BLaER1 treated with 17β-estradiol and CSF1 and Interleukin-3, amounts not matched to agents 10 nM and 100 nM (cell line): ENCODE results near the gene CPNE7.

Source experiments
- H3K27ac ChIP-seq, 11 experiments: shearing (Covaris generic); formaldehyde crosslinking; 2 replicates each; pipeline ENCODE4 v1.8.1; 2022
- H3K27me3 ChIP-seq, 11 experiments: shearing (Covaris generic); formaldehyde crosslinking; 2 replicates each; pipeline ENCODE4 v1.8.1; 2022
- H3K36me3 ChIP-seq, 11 experiments: shearing (Covaris generic); formaldehyde crosslinking; 2 replicates each; pipeline ENCODE4 v1.8.1; 2022
- H3K4me1 ChIP-seq, 10 experiments: shearing (Covaris generic); formaldehyde crosslinking; 2 replicates each; pipeline ENCODE4 v1.8.1; 2022
- H3K4me2 ChIP-seq, 11 experiments: shearing (Covaris generic); formaldehyde crosslinking; 2 replicates each; pipeline ENCODE4 v1.8.1; 2022
- H3K4me3 ChIP-seq, 10 experiments: shearing (Covaris generic); formaldehyde crosslinking; 2 replicates each; pipeline ENCODE4 v1.8.1; 2022
- H3K9ac ChIP-seq, 11 experiments: shearing (Covaris generic); formaldehyde crosslinking; 2 replicates each; pipeline ENCODE4 v1.8.1; 2022
- H3K9me3 ChIP-seq, 11 experiments: shearing (Covaris generic); formaldehyde crosslinking; replicated peaks in 1 of 11; 2 replicates each; pipeline ENCODE4 v1.8.1; 2022
- H4K20me1 ChIP-seq, 11 experiments: shearing (Covaris generic); formaldehyde crosslinking; 2 replicates each; pipeline ENCODE4 v1.8.1; 2022
- Cebpa-rat ChIP-seq, 11 experiments: shearing (Covaris generic); IDR thresholded peaks; 2 replicates each; pipeline ENCODE4 v1.8.1; 2022

Gene CPNE7

DNA sequence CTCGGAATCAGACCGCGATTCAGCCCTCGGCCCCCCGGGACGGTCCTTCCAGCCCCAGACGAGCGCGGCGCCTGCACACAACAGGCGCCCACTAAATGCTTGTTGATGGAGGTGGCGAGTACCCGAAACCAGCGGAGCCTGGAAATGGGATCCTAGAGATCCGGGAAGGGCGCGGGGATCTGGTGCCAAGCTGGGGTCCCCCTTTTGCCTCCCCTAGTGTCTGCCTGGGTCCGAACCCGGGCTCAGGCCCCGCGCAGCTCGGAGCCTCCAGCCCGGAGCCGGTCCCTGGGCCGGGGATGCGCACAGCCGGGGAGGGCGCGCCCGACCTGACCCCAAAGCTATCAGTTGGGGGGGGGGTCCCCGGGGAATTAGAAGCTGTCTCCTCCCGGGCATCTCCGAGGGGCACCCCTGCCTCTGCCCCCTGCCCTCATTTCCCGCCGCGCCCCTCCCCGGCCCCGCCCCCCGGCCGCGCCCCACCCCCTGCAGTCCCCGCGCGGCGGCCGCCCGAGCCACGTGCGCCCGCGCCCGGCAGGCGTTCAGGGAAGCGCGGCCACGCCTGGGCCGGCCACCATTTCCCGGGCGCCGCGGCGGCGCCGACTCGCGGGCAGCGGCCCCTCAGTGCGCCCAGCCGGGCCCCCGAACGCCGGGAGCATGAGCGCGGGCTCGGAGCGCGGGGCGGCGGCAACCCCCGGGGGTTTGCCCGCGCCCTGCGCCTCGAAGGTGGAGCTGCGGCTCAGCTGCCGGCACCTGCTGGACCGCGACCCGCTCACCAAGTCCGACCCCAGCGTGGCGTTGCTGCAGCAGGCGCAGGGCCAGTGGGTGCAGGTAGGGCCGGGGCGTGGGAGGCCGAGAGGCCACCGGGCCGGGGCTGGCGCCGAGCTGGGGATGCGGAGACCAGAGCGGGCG, at the start of gene CPNE7:
CPNE7 (plus strand) TSS at position 512 of the 906 bp plus-strand sequence; CDS start at position 652, 140 bp downstream.
- TF ChIP-seq Cebpa-rat (IDR thresholded peaks at IDR 0.05), result no peak

GRCh38 chr16:89529097-89529496, 46.5 kb upstream of the CPNE7 start:
- Histone ChIP-seq H4K20me1 (peaks cover 3 to 27% (median 21%) of the 10 kb centered on the region in 11 experiments; a peak in 21 of 22 replicates), H3K4me3 (no peak overlapping the region), H3K27me3 (no peaks in the 10 kb centered on the region), H3K36me3 (peaks cover 87 to 98% (median 93%) of the 10 kb centered on the region in 11 experiments), H3K4me2 (no peak overlapping the region), H3K27ac (no peak overlapping the region), H3K9ac (no peak overlapping the region), H3K9me3 (no peaks in the 10 kb centered on the region), H3K4me1 (peaks cover 35 to 57% (median 44%) of the 10 kb centered on the region in 10 experiments)
- no peak for TF ChIP-seq Cebpa-rat (IDR thresholded peaks at IDR 0.05)

More for the DNA sequence above, at the start of gene CPNE7:
- peak within 1 kb of the TSS; percentile 71 to 86 (median 79) for H3K27ac ChIP-seq
- H4K20me1 ChIP-seq, result peaks cover 0 to 10% (median 0%) of the 10 kb centered on the region in 11 experiments; a peak in 4 of 22 replicates
- peaks cover 0 to 10% (median 6%) of the 10 kb centered on the region in 11 experiments; a peak in 7 of 22 replicates for H3K9me3 ChIP-seq
- H3K4me2 ChIP-seq, result peak within 1 kb of the TSS; percentile 86 to 99 (median 95)
- peaks cover 0 to 32% (median 24%) of the 10 kb centered on the region in 11 experiments; a peak in 20 of 22 replicates for H3K36me3 ChIP-seq
- peaks cover 38 to 57% (median 49%) of the 10 kb centered on the region in 10 experiments for H3K4me1 ChIP-seq
- peak within 1 kb of the TSS; percentile 72 to 89 (median 83) for H3K9ac ChIP-seq
- no peaks in the 10 kb centered on the region for H3K27me3 ChIP-seq
- H3K4me3 ChIP-seq, result peak within 1 kb of the TSS; percentile 67 to 78 (median 71)

GRCh38 chr16:89530401-89531381, 44.9 kb upstream of the CPNE7 start:
- H4K20me1 ChIP-seq, result peaks cover 0 to 14% (median 6%) of the 10 kb centered on the region in 11 experiments; a peak in 15 of 22 replicates
- TF ChIP-seq Cebpa-rat (IDR thresholded peaks at IDR 0.05), result no peak
- no peak overlapping the region for H3K4me3 ChIP-seq
- H3K4me1 ChIP-seq, result peaks cover 35 to 57% (median 43%) of the 10 kb centered on the region in 10 experiments
- H3K9me3 ChIP-seq, result no peaks in the 10 kb centered on the region
- H3K9ac ChIP-seq, result no peak overlapping the region
- H3K27ac ChIP-seq, result 0 out of 22 replicates have a peak overlapping the region, but pooled peaks of 2 of the 11 experiments have one; percentile 9 to 11
- H3K27me3 ChIP-seq, result no peaks in the 10 kb centered on the region
- H3K36me3 ChIP-seq, result peaks cover 80 to 92% (median 88%) of the 10 kb centered on the region in 11 experiments
- H3K4me2 ChIP-seq, result no peak overlapping the region; a peak in 1 of 22 replicates

- H3K36me3 ChIP-seq, result peaks cover 72 to 90% (median 84%) of the 10 kb centered on the region in 11 experiments
- H3K4me2 ChIP-seq, result peak overlapping the region in 6 of 11 experiments; percentile 9 to 92 (median 78); a peak in 5 of 22 replicates
These were observed 43.6 kb upstream of the CPNE7 start for GRCh38 chr16:89531821-89532526.

DNA sequence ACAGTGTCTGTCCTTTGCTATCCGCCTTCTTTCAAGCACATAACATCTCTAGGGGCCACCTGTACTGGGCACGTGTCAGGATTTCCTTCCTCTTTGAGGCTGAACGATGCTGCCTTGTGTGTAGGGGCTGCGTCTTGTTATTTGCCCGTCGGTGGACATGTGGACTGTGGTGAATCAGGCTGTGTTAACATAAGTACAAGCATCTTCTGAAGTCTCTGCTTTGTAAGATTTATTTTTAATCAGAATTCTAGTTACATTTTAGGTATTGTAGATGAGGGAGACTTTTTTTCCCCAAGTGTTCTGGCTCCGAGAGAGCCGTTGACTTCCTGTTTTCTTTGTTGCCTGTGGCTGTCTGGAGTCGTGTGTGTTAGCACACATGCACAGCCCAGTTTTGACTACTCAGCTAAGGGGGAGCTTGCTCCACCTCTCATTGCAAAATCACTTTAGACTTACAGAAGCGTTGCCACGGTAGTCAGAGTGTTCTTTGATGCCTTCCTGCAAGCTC, 41.3 kb upstream of the CPNE7 start:
- H3K4me2 ChIP-seq, result peak overlapping the region; percentile 62 to 92 (median 80)
- no peaks in the 10 kb centered on the region for H3K9me3 ChIP-seq
- peak overlapping the region; percentile 65 to 96 (median 92) for H3K27ac ChIP-seq
- peak overlapping the region in 6 of 10 experiments; percentile 4 to 24 (median 10); a peak in 6 of 20 replicates for H3K4me3 ChIP-seq
- peak; percentile 87 to 98 (median 96) for TF ChIP-seq Cebpa-rat (IDR thresholded peaks at IDR 0.05)
- H3K4me1 ChIP-seq, result peaks cover 35 to 64% (median 46%) of the 10 kb centered on the region in 10 experiments
- H3K36me3 ChIP-seq, result peaks cover 72 to 90% (median 84%) of the 10 kb centered on the region in 11 experiments
- peak overlapping the region; percentile 70 to 86 (median 80); a peak in 21 of 22 replicates for H3K9ac ChIP-seq
- peaks cover 0 to 23% (median 0%) of the 10 kb centered on the region in 11 experiments; a peak in 3 of 22 replicates for H4K20me1 ChIP-seq
- H3K27me3 ChIP-seq, result no peaks in the 10 kb centered on the region

More at GRCh38 chr16:89531821-89532526, 43.6 kb upstream of the CPNE7 start:
- Histone ChIP-seq H4K20me1 (peaks cover 0 to 10% (median 0%) of the 10 kb centered on the region in 11 experiments; a peak in 4 of 22 replicates), H3K4me1 (peaks cover 35 to 51% (median 45%) of the 10 kb centered on the region in 10 experiments), H3K27ac (peak overlapping the region in 9 of 11 experiments; percentile 89 to 96 (median 93); a peak in 17 of 22 replicates), H3K9ac (peak overlapping the region in 4 of 11 experiments; percentile 12 to 82 (median 36); a peak in 5 of 22 replicates), H3K9me3 (no peaks in the 10 kb centered on the region), H3K4me3 (no peak overlapping the region), H3K27me3 (no peaks in the 10 kb centered on the region)
- no peak for TF ChIP-seq Cebpa-rat (IDR thresholded peaks at IDR 0.05)

DNA sequence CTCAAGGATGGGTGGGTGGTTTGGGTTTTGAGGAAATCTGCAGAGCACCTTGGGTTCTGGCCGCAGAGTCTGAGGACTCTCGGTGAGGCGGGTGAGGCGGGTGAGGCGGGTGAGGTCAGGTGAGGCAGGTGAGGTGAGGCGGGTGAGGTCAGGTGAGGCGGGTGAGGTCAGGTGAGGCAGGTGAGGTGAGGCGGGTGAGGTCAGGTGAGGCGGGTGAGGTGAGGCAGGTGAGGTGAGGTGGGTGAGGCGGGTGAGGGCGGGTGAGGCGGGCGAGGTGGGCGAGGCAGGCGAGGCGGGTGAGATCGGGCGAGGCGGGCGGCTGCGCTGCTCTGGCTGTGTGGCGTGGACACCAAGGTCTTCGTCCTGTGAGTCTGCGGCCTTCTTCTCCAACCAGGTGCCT, 39.2 kb upstream of the CPNE7 start:
- Histone ChIP-seq H3K4me1 (peaks cover 35 to 64% (median 48%) of the 10 kb centered on the region in 10 experiments), H3K9me3 (no peaks in the 10 kb centered on the region), H3K4me3 (no peak overlapping the region), H3K36me3 (peaks cover 67 to 87% (median 80%) of the 10 kb centered on the region in 11 experiments), H4K20me1 (peaks cover 0 to 33% (median 4%) of the 10 kb centered on the region in 11 experiments; a peak in 7 of 22 replicates), H3K27me3 (no peaks in the 10 kb centered on the region), H3K27ac (peak overlapping the region; percentile 65 to 96 (median 92); a peak in 21 of 22 replicates), H3K4me2 (peak overlapping the region in 2 of 11 experiments; percentile 89 to 92; a peak in 3 of 22 replicates), H3K9ac (peak overlapping the region in 10 of 11 experiments; percentile 70 to 86 (median 80); a peak in 12 of 22 replicates)
- no peak for TF ChIP-seq Cebpa-rat (IDR thresholded peaks at IDR 0.05)

GRCh38 chr16:89536886-89537548, 38.5 kb upstream of the CPNE7 start:
- H3K27ac ChIP-seq, result peak overlapping the region in 8 of 11 experiments; percentile 47 to 96 (median 92); a peak in 14 of 22 replicates
- peak overlapping the region in 1 of 11 experiments; percentile 16; a peak in 2 of 22 replicates for H3K4me2 ChIP-seq
- H3K4me3 ChIP-seq, result no peak overlapping the region
- H4K20me1 ChIP-seq, result peaks cover 0 to 40% (median 4%) of the 10 kb centered on the region in 11 experiments; a peak in 9 of 22 replicates
- peaks cover 67 to 87% (median 79%) of the 10 kb centered on the region in 11 experiments for H3K36me3 ChIP-seq
- H3K9me3 ChIP-seq, result no peaks in the 10 kb centered on the region
- H3K27me3 ChIP-seq, result no peaks in the 10 kb centered on the region
- peaks cover 35 to 59% (median 43%) of the 10 kb centered on the region in 10 experiments for H3K4me1 ChIP-seq
- peak overlapping the region in 3 of 11 experiments; percentile 18 to 44 (median 42); a peak in 5 of 22 replicates for H3K9ac ChIP-seq
- no peak for TF ChIP-seq Cebpa-rat (IDR thresholded peaks at IDR 0.05)
